PC-9 (cell line): ENCODE data around the gene COPA. TPM values are rescaled to one million over a fixed set of nuclear protein-coding genes. Genes with fewer than 3 reads are reported as not detected.
A peak's percentile ranks its signal among the peaks of the same experiment; 100 is the strongest.

Experiments used
- BruUV-seq: library from RNA; stranded (reverse); fragments of 400-500 nt; replicated peaks from 2 replicates; lab custom pipeline; 2021; lab: Mats Ljungman, UMichigan
- CTCF ChIA-PET: fragments of 300-600 bp; sonication (Branson Sonifier 250); formaldehyde crosslinking; loops from one replicate; lab custom pipeline; 2022; ENCODE audit warnings: antibody characterized with exemption; lab: Charles Lee
- POLR2A ChIA-PET: fragments of 300-600 bp; sonication (Branson Sonifier 250); formaldehyde crosslinking; loops from one replicate; lab custom pipeline; 2022; ENCODE audit warnings: antibody characterized with exemption; ENCODE audit not compliant: unreplicated experiment; lab: Charles Lee
- DNase-seq, 2 experiments: peaks; one replicate each; pipeline versions ENCODE4 v3.0.0 to v3.0.0-alpha.2; 2015 to 2022; ENCODE audit warnings: mixed read lengths in 1 of 2
- H2AFZ ChIP-seq: fragments of 200-600 bp; sonication (generic); 2 replicates; pipeline ENCODE4 v1.8.1; 2017; ENCODE audit warnings: antibody characterized with exemption
- H3F3A ChIP-seq: fragments of 200-600 bp; sonication (generic); 2 replicates; pipeline ENCODE4 v1.8.1; 2017; ENCODE audit warnings: antibody characterized with exemption, mild to moderate bottlenecking, low read depth; ENCODE audit not compliant: insufficient read depth
- H3K27ac ChIP-seq: fragments of 200-600 bp; sonication (generic); 2 replicates; pipeline ENCODE4 v1.6.1; 2016; ENCODE audit warnings: mixed run types
- H3K27me3 ChIP-seq: fragments of 200-600 bp; sonication (generic); 2 replicates; pipeline ENCODE4 v1.6.1; 2016; ENCODE audit warnings: low read depth, mixed run types; ENCODE audit not compliant: insufficient read depth
- H3K36me3 ChIP-seq: fragments of 200-600 bp; sonication (generic); 2 replicates; pipeline ENCODE4 v1.6.1; 2016; ENCODE audit warnings: low read depth, mixed run types
- H3K4me1 ChIP-seq: fragments of 200-600 bp; sonication (generic); replicated peaks from 2 replicates; pipeline ENCODE4 v1.6.1; 2016; ENCODE audit warnings: mixed run types; ENCODE audit not compliant: insufficient read depth
- H3K4me2 ChIP-seq: fragments of 200-600 bp; sonication (generic); 2 replicates; pipeline ENCODE4 v1.6.1; 2017; ENCODE audit warnings: mixed run types
- H3K4me3 ChIP-seq: fragments of 200-600 bp; sonication (generic); 2 replicates; pipeline ENCODE4 v1.6.1; 2016; ENCODE audit warnings: mixed run types
- H3K79me2 ChIP-seq: fragments of 200-600 bp; sonication (generic); 2 replicates; pipeline ENCODE4 v1.6.1; 2017; ENCODE audit warnings: low read depth, mixed run types
- H3K9me2 ChIP-seq: fragments of 200-600 bp; sonication (generic); 2 replicates; pipeline ENCODE4 v1.8.1; 2017; ENCODE audit warnings: mild to moderate bottlenecking; ENCODE audit not compliant: insufficient read depth
- H3K9me3 ChIP-seq: fragments of 200-600 bp; sonication (generic); 2 replicates; pipeline ENCODE4 v1.8.1; 2016; ENCODE audit warnings: low read depth; ENCODE audit not compliant: insufficient read depth
- H4K20me1 ChIP-seq: fragments of 200-600 bp; sonication (generic); 2 replicates; pipeline ENCODE4 v1.8.1; 2017; ENCODE audit not compliant: insufficient read depth
- EZH2 ChIP-seq: fragments of 200-600 bp; sonication (generic); IDR thresholded peaks from 2 replicates; pipeline ENCODE4 v1.8.0; 2017; ENCODE audit warnings: antibody characterized with exemption, low read depth
- intact Hi-C: fragments of 100-400 bp; cut with micrococcal nuclease; formaldehyde crosslinking; loops from one replicate; pipeline ENCODE4 v1.10.0; 2022; ENCODE audit not compliant: unreplicated experiment
- total RNA-seq: library from RNA; stranded (reverse); gene quantifications from 2 replicates; pipeline ENCODE4 v1.2.3, GENCODE V29; 2021
- TF ChIP-seq, protein P1 (sequence below): fragments of 200-600 bp; sonication (generic); conservative IDR thresholded peaks from 2 replicates; pipeline ENCODE4 v1.6.1; 2017; ENCODE audit warnings: mixed run types, antibody characterized with exemption, mild to moderate bottlenecking, moderate library complexity

Gene COPA
- total RNA-seq, 1 experiment from 2014 or later = 147 TPM

- POLR2A ChIA-PET = no interaction called here
- no peaks in the 10 kb centered on the region for H3K9me2 ChIP-seq
- no peak overlapping the region for H3K27ac ChIP-seq
- DNase-seq = peak in 1 of 2 experiments; percentile 10
- H3K9me3 ChIP-seq = no peaks in the 10 kb centered on the region
- CTCF ChIA-PET = interaction anchor here (0.5 kb wide), 1 partner anchor 26 kb away, joined by 5 read pairs; no protein-coding TSS in a partner anchor
- BruUV-seq = no TSS peak
- no peaks in the 10 kb centered on the region for H3K27me3 ChIP-seq
- no peaks in the 10 kb centered on the region for H3F3A ChIP-seq
- intact Hi-C loops = no loop called here
- H4K20me1 ChIP-seq = no peaks in the 10 kb centered on the region
- no peak overlapping the region for H3K4me3 ChIP-seq
- TF ChIP-seq EZH2 = no peak
- TF ChIP-seq, protein P1, sequence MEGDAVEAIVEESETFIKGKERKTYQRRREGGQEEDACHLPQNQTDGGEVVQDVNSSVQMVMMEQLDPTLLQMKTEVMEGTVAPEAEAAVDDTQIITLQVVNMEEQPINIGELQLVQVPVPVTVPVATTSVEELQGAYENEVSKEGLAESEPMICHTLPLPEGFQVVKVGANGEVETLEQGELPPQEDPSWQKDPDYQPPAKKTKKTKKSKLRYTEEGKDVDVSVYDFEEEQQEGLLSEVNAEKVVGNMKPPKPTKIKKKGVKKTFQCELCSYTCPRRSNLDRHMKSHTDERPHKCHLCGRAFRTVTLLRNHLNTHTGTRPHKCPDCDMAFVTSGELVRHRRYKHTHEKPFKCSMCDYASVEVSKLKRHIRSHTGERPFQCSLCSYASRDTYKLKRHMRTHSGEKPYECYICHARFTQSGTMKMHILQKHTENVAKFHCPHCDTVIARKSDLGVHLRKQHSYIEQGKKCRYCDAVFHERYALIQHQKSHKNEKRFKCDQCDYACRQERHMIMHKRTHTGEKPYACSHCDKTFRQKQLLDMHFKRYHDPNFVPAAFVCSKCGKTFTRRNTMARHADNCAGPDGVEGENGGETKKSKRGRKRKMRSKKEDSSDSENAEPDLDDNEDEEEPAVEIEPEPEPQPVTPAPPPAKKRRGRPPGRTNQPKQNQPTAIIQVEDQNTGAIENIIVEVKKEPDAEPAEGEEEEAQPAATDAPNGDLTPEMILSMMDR = no peak
- no peak overlapping the region for H3K4me2 ChIP-seq
- no peaks in the 10 kb centered on the region for H3K79me2 ChIP-seq
- no peaks in the 10 kb centered on the region for H3K36me3 ChIP-seq
- no peaks in the 10 kb centered on the region for H3K4me1 ChIP-seq
- H2AFZ ChIP-seq = no peak overlapping the region
These were observed 19.3 kb upstream of the COPA start for GRCh38 chr1:160362168-160362957.

GRCh38 chr1:160361814-160362167, 18.7 kb upstream of the COPA start:
- no TSS peak for BruUV-seq
- Histone ChIP-seq H3K4me1 (no peaks in the 10 kb centered on the region), H3F3A (no peaks in the 10 kb centered on the region), H4K20me1 (no peaks in the 10 kb centered on the region), H3K27me3 (no peaks in the 10 kb centered on the region), H3K27ac (no peak overlapping the region), H3K9me2 (no peaks in the 10 kb centered on the region), H3K79me2 (no peaks in the 10 kb centered on the region), H2AFZ (no peak overlapping the region), H3K36me3 (no peaks in the 10 kb centered on the region), H3K9me3 (no peaks in the 10 kb centered on the region), H3K4me3 (no peak overlapping the region), H3K4me2 (no peak overlapping the region)
- ChIA-PET CTCF (interaction anchor here (0.5 kb wide), 1 partner anchor 25 kb away, joined by 5 read pairs; no protein-coding TSS in a partner anchor), POLR2A (no interaction called here)
- DNase-seq = peak in 1 of 2 experiments; percentile 15
- intact Hi-C loops = no loop called here
- TF ChIP-seq, protein P1 = no peak
- no peak for TF ChIP-seq EZH2

- Histone ChIP-seq H3K79me2 (no peaks in the 10 kb centered on the region), H3K27ac (no peak overlapping the region), H3K9me3 (no peaks in the 10 kb centered on the region), H3K36me3 (no peaks in the 10 kb centered on the region), H3F3A (no peaks in the 10 kb centered on the region), H3K4me3 (no peak overlapping the region), H3K9me2 (no peaks in the 10 kb centered on the region), H2AFZ (no peak overlapping the region), H3K27me3 (no peaks in the 10 kb centered on the region), H4K20me1 (no peaks in the 10 kb centered on the region), H3K4me2 (no peak overlapping the region), H3K4me1 (no peaks in the 10 kb centered on the region)
- intact Hi-C loops = no loop called here
- ChIA-PET POLR2A (no interaction called here), CTCF (no interaction called here)
- no peak for TF ChIP-seq EZH2
- TF ChIP-seq, protein P1 = no peak
- DNase-seq = no peak
- BruUV-seq = no TSS peak
These were observed 18.1 kb upstream of the COPA start for GRCh38 chr1:160361199-160361598.
